Activated naive CD8-positive, alpha-beta T cell (primary cell): ENCODE measurements around the gene TEAD4.

Experiments used
- H3K27ac Mint-ChIP-seq: one replicate; pipeline ENCODE4 v1.8.0; 2021; ENCODE audit warnings: mixed read lengths
- H3K27me3 Mint-ChIP-seq: one replicate; pipeline ENCODE4 v1.8.0; 2021; ENCODE audit warnings: mixed read lengths
- H3K36me3 Mint-ChIP-seq: one replicate; pipeline ENCODE4 v1.8.0; 2021; ENCODE audit warnings: mixed read lengths
- H3K4me1 Mint-ChIP-seq: one replicate; pipeline ENCODE4 v1.8.0; 2021; ENCODE audit warnings: low read depth, mixed read lengths
- H3K4me3 Mint-ChIP-seq: one replicate; pipeline ENCODE4 v1.8.0; 2021; ENCODE audit warnings: mild to moderate bottlenecking, mixed read lengths
- H3K9me3 Mint-ChIP-seq: one replicate; pipeline ENCODE4 v1.8.0; 2021; ENCODE audit warnings: low read depth, mixed read lengths

Gene TEAD4

DNA sequence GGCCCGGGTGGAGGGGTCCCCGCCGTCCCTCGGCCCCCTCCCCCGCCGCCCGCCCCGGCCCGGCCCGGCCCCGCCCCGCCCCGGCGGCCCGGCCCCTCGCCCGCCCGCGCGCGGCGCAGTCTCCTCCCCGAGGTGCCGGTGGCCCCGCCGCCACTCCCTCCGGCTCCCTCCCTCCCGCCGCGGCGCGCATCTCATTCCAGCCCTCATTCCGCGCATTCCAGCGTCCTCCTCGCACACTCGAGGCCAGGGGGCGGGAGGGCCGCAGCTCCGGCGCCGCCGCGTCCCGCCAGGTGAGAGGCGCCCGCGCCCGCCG, at the start of gene TEAD4:
Gene TEAD4, plus strand, starts transcription at position 206 of the 313 bp plus-strand sequence.
- Mint-ChIP-seq H3K36me3 (no peaks in the 10 kb centered on the region), H3K27me3 (peaks cover 31% of the 10 kb centered on the region), H3K9me3 (no peaks in the 10 kb centered on the region)

DNA sequence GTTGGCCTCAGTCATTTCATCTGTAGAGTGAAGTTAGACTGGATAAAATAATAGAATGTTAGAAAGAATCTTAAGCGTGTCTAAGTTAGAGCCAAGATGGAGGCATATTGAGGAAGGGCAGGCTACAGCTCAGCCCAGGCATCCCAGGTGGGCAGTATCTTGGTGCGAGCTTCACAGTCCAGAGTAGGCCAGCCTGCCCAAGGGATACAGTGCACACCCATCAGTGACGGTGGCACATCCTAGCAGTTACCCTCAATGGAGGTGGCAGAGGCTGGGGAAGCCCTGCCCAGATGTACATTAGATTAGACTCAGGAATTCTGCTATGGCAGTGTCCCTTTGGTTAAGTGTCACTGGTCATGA, 47.0 kb upstream of the TEAD4 start:
- peaks cover 14% of the 10 kb centered on the region for H3K36me3 Mint-ChIP-seq
- no peak overlapping the region for H3K27ac Mint-ChIP-seq
- no peaks in the 10 kb centered on the region for H3K9me3 Mint-ChIP-seq
- peaks cover 4% of the 10 kb centered on the region for H3K4me1 Mint-ChIP-seq
- no peaks in the 10 kb centered on the region for H3K27me3 Mint-ChIP-seq
- H3K4me3 Mint-ChIP-seq: no peak overlapping the region

More for the DNA sequence above, at the start of gene TEAD4:
- Mint-ChIP-seq H3K27ac (peak within 1 kb of the TSS; percentile 66), H3K4me3 (peak within 1 kb of the TSS; percentile 87), H3K4me1 (peaks cover 18% of the 10 kb centered on the region)

DNA sequence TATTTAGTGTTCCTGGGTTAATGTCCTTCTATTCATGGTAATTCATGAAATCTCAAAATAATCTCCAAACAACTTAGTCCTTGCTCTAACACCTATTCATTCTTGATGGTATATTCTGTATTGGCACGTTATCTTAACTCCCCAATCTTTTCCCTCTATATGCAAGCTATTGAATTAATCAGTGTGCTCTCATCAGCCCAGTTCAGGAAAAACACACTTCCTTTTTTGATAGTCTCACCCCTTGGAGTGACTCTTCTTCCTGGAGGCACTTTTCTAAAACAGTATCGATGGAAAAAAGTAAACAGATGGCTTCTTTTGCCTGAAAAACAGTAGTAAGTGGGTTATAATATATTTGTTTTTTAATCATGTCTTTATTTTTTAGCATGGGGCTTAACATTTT, 39.9 kb upstream of the TEAD4 start:
- Mint-ChIP-seq H3K27ac (no peak overlapping the region), H3K4me1 (peaks cover 4% of the 10 kb centered on the region), H3K27me3 (no peaks in the 10 kb centered on the region), H3K4me3 (no peak overlapping the region), H3K36me3 (peaks cover 25% of the 10 kb centered on the region), H3K9me3 (no peaks in the 10 kb centered on the region)

DNA sequence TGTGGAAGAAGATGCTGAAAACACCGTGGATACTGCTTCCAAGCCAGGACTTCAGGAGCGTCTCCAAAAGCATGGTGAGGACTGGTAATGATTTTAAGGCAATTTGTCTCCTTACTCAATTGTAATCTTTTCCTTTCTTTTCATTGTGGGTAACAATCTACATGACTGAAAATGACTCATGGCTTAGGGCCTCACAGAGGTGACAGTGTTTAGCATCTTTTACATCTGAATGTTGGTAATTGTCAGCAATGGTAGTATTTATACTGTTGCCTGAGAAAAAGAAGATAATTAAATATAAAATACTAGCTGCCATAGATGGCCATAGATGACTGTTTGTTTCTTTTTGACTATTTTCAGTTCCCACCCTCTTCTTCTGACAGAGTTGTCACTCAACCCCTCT, 36.9 kb upstream of the TEAD4 start:
- no peak overlapping the region for H3K27ac Mint-ChIP-seq
- H3K9me3 Mint-ChIP-seq: no peaks in the 10 kb centered on the region
- H3K27me3 Mint-ChIP-seq: no peaks in the 10 kb centered on the region
- H3K36me3 Mint-ChIP-seq: peaks cover 23% of the 10 kb centered on the region
- no peak overlapping the region for H3K4me3 Mint-ChIP-seq
- no peaks in the 10 kb centered on the region for H3K4me1 Mint-ChIP-seq

DNA sequence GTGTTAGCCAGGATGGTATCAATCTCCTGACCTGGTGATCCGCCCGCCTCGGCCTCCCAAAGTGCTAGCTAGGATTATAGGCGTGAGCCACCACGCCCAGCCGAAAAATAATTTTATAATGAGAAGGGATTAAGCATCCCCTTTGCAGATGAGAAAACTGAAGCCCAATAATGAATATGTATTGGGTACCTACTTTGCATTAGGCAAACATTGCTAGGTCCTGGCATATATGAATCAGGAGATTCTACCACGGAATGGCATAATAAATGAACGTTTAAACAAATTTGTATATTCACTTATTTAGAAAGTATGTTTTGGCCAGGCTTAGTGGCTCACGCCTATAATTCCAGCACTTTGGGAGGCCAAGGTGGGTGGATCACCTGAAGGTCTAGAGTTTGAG, 36.1 kb upstream of the TEAD4 start:
- peaks cover 28% of the 10 kb centered on the region for H3K36me3 Mint-ChIP-seq

DNA sequence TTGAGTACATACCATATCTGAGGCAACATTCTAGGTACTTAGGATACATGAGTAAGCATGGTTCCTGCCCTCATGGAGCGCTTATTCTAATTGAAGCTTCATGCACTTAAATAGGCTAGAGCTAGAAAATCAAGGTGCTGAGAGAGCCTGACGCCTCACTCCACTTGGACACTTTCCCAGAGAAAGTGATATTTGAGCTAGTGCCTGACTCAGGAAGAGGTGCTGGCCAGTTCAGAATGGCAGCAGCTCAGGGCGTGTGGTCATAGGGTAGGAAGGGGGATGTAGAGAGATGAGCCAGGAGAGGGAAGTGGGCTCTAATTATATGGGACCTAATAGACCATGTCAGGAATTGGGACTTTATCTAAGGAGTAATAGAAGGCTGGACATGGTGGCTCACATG, 35.2 kb upstream of the TEAD4 start:
- H3K4me1 Mint-ChIP-seq: no peaks in the 10 kb centered on the region
- H3K9me3 Mint-ChIP-seq: no peaks in the 10 kb centered on the region
- peaks cover 28% of the 10 kb centered on the region for H3K36me3 Mint-ChIP-seq
- no peak overlapping the region for H3K27ac Mint-ChIP-seq
- H3K27me3 Mint-ChIP-seq: no peaks in the 10 kb centered on the region
- H3K4me3 Mint-ChIP-seq: no peak overlapping the region

More for the DNA sequence above, 36.1 kb upstream of the TEAD4 start:
- H3K9me3 Mint-ChIP-seq: no peaks in the 10 kb centered on the region
- no peak overlapping the region for H3K4me3 Mint-ChIP-seq
- no peak overlapping the region for H3K27ac Mint-ChIP-seq
- no peaks in the 10 kb centered on the region for H3K4me1 Mint-ChIP-seq
- H3K27me3 Mint-ChIP-seq: no peaks in the 10 kb centered on the region

DNA sequence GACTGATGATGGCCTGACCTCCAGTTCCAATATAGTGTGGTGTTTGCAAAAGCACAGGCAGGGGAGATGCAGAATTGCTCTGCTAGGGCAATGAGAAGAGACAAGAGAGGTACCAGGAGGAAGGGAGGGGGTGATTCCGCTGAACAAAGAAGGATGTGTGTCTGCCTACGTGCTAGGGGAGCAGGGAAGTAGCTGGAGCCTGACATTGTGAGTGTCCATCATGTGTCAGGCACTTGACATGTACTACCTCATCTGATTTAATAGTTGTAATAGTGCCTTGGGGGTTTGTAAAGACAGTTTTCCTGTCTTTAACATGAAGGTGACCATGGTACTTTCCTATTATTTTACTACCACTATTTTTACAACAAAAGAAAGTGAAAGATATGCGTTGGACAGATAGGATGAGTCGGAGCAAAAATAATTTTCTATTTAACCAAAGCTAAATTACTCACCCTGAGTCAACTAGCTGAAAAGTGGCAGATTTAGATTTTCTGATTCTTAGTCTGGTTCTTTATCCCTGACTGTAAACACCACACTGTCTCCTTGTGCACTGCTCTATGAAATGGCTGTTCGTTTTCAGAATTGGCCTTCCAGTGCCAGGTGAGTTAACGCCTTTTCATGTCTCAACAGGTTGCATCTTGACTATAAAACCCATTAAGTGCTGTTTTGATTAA, 33.7 kb upstream of the TEAD4 start:
- H3K36me3 Mint-ChIP-seq: peaks cover 25% of the 10 kb centered on the region
- no peak overlapping the region for H3K4me3 Mint-ChIP-seq
- no peaks in the 10 kb centered on the region for H3K27me3 Mint-ChIP-seq
- no peak overlapping the region for H3K27ac Mint-ChIP-seq
- no peaks in the 10 kb centered on the region for H3K9me3 Mint-ChIP-seq
- no peaks in the 10 kb centered on the region for H3K4me1 Mint-ChIP-seq

DNA sequence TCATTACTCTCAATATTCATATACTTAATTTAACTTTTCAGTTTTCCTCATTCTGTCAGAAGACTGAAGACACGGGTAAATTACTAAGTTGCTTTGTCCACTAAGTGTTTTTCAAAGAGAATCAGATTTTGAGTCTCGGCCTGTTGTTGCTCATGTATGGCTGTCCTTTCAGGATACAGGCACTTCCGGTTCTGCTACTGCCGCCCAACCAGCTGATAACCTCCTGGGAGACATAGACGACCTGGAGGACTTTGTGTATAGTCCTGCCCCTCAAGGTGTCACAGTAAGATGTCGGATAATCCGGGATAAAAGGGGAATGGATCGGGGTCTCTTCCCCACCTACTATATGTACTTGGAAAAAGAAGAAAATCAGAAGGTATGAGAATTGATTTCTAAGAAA, 28.3 kb upstream of the TEAD4 start:
- Mint-ChIP-seq H3K4me3 (no peak overlapping the region), H3K27ac (no peak overlapping the region), H3K27me3 (no peaks in the 10 kb centered on the region), H3K36me3 (peaks cover 20% of the 10 kb centered on the region), H3K4me1 (no peaks in the 10 kb centered on the region), H3K9me3 (no peaks in the 10 kb centered on the region)

DNA sequence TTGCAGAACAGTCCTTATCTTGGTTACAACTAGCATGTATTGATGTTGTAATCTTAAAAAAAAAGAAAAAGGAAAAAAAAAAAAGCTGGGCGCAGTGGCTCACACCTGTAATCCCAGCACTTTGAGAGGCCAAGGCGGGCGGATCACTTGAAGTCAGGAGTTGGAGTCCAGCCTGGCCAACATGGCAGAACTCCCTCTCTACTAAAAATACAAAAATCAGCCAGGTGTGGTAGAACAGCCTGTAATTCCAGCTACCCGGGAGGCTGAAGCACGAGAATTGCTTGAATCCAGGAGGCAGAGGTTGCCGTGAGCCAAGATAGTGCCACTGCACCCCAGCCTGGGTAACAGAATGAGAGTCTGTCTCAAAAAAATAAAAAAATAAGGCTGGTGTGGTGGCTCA, 25.6 kb upstream of the TEAD4 start:
- H3K9me3 Mint-ChIP-seq: no peaks in the 10 kb centered on the region
- H3K4me3 Mint-ChIP-seq: no peak overlapping the region
- H3K27ac Mint-ChIP-seq: no peak overlapping the region
- H3K4me1 Mint-ChIP-seq: no peaks in the 10 kb centered on the region
- H3K27me3 Mint-ChIP-seq: no peaks in the 10 kb centered on the region
- H3K36me3 Mint-ChIP-seq: peaks cover 13% of the 10 kb centered on the region

DNA sequence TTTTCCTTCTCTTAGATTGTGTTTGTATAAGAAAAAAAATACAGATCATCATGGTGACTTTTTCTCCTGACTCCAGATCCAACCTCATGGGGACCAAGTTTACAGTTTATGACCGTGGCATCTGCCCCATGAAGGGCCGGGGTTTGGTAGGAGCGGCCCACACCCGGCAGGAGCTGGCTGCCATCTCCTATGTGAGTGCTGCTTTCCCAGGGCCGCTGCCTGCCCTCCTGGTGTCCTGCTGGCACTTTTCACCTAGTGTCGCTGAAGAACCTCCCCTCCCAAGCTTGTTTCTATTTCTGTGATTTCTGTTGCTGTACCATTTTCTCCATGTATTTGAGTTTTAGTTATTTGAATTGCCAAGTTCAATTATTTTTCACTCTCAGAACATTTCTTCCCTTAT, 24.8 kb upstream of the TEAD4 start:
- Mint-ChIP-seq H3K4me3 (no peak overlapping the region), H3K9me3 (no peaks in the 10 kb centered on the region), H3K36me3 (peaks cover 13% of the 10 kb centered on the region), H3K27ac (no peak overlapping the region), H3K4me1 (no peaks in the 10 kb centered on the region), H3K27me3 (no peaks in the 10 kb centered on the region)

DNA sequence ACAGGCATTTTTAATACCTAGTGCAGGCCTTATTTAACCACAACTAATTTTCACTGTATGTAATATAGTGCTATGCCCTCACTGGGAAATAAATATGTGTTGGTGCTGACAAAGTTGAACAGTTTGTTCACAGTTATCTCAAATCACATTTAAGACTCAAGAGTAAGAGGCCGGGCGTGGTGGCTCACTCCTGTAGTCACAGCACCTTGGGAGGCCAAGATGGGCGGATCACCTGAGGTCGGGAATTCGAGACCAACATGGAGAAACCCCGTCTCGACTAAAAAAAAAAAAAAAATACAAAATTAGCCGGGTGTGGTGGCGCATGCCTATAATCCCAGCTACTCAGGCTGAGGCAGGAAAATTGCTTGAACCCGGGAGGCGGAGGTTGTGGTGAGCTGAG, 22.9 kb upstream of the TEAD4 start:
- H3K9me3 Mint-ChIP-seq: no peaks in the 10 kb centered on the region
- H3K4me3 Mint-ChIP-seq: no peak overlapping the region
- no peaks in the 10 kb centered on the region for H3K4me1 Mint-ChIP-seq
- H3K27ac Mint-ChIP-seq: no peak overlapping the region
- no peaks in the 10 kb centered on the region for H3K27me3 Mint-ChIP-seq
- peaks cover 5% of the 10 kb centered on the region for H3K36me3 Mint-ChIP-seq

DNA sequence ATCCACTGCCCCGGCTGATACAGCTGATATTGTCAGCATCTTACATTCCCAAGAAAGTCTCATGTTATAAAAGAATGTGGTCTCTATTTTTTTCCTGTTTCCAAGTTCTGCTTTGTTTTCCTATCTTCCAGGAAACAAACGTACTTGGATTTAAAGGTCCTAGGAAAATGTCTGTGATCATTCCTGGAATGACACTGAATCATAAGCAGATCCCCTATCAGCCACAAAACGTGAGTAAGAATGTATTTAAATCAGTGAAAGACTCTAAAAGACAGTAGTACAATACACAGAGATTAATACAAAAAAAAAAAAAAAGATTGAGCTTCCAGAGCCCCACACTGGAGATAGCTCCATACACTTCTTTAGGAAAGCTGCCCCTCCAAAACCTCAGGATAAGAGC, 21.7 kb upstream of the TEAD4 start:
- Mint-ChIP-seq H3K27me3 (no peaks in the 10 kb centered on the region), H3K36me3 (peaks cover 4% of the 10 kb centered on the region), H3K9me3 (no peaks in the 10 kb centered on the region), H3K4me1 (no peaks in the 10 kb centered on the region), H3K27ac (no peak overlapping the region), H3K4me3 (no peak overlapping the region)

DNA sequence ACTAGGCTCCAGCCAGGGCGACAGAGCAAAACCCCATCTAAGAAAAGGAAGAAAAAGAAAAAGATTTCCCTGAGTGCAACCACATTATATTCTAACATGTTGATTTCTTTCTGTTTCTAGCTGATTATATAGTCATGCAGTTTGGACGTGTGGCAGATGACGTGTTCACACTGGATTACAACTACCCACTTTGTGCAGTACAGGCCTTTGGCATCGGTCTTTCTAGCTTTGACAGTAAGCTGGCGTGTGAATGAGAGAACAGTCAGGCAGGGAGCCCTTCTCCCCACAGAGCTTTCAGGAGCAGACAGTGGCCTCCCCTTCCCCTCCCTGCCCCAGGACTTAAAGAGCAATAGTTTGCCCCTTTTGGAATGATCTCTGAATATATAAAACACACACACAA, 20.0 kb upstream of the TEAD4 start:
- H3K4me3 Mint-ChIP-seq: no peak overlapping the region
- H3K27me3 Mint-ChIP-seq: no peaks in the 10 kb centered on the region
- no peaks in the 10 kb centered on the region for H3K9me3 Mint-ChIP-seq
- H3K27ac Mint-ChIP-seq: no peak overlapping the region
- no peaks in the 10 kb centered on the region for H3K4me1 Mint-ChIP-seq
- peaks cover 4% of the 10 kb centered on the region for H3K36me3 Mint-ChIP-seq

DNA sequence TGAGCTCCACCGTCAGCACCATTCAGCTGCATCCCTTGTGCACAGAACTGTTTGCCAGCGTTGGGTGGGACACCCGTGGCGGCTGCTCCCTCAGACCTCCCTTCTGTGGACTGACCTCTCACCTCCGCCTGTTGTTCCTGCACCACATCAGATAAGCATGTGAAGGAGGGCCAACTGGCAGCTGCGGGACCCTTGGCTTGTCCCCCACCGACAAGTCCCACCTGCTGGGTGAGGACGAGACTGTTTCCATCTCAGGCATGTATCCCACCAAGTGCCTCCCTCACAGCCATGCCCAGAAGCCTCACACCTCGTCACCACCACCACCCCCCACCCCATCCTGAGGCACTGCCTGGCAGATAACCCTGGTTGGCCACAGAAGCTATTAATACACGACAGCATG, 18.6 kb upstream of the TEAD4 start:
- H3K27ac Mint-ChIP-seq: no peak overlapping the region
- H3K4me3 Mint-ChIP-seq: no peak overlapping the region
- no peaks in the 10 kb centered on the region for H3K27me3 Mint-ChIP-seq
- H3K9me3 Mint-ChIP-seq: no peaks in the 10 kb centered on the region
- no peaks in the 10 kb centered on the region for H3K4me1 Mint-ChIP-seq
- no peaks in the 10 kb centered on the region for H3K36me3 Mint-ChIP-seq

DNA sequence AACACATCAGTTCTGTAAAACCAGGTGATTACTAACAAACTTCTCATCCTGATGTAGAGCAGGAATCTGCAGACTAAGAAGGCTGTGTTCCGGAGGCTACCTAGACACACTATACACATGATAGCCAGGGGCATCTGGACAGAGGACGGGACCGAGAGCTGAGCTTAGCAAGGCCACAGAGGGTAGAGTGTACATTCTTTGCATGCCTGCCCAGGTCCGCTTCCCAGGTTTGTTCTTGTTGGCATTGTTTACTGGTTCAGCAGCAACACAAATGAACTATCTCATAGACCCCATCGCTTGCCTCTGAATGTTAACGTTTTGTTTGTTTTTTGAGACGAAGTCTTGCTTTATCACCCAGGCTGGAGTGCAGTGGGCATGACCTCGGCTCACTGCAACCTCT, 17.7 kb upstream of the TEAD4 start:
- no peaks in the 10 kb centered on the region for H3K27me3 Mint-ChIP-seq
- H3K4me3 Mint-ChIP-seq: no peak overlapping the region
- H3K9me3 Mint-ChIP-seq: no peaks in the 10 kb centered on the region
- H3K27ac Mint-ChIP-seq: no peak overlapping the region
- no peaks in the 10 kb centered on the region for H3K36me3 Mint-ChIP-seq
- no peaks in the 10 kb centered on the region for H3K4me1 Mint-ChIP-seq

DNA sequence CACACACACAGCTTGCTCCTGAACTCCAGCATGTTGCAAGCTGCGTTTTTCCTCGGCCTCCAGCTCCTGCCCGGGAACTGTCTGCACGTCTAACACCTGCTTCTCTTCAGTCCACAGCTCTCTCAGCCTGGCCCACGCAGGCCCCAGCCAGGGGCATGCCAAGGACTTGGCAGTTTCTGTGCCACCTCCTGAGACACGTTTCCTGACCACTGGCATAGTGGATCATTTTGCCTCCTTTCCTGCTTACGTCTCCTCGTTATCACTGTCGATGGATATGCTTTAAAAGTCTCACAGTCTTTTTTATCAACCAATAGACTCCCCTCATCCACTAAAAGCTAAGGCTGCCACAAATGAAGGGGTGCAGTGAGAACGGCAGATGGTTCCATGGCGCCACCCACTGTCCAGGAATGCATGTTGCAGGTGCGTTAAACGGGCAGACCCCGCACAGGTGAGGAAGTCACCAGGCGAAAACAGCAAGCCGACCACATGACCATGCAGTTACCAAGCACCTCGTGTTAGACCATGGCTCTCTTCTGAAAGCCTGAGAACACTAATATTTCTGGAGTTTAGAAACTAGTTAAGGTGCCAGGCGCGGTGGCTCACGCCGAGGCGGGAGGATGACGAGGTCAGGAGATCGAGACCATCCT, 14.7 kb upstream of the TEAD4 start:
- Mint-ChIP-seq H3K27ac (no peak overlapping the region), H3K4me1 (no peaks in the 10 kb centered on the region), H3K27me3 (peaks cover 3% of the 10 kb centered on the region), H3K36me3 (no peaks in the 10 kb centered on the region), H3K4me3 (peak overlapping the region; percentile 13), H3K9me3 (no peaks in the 10 kb centered on the region)
